Right lobe of liver (tissue), 4 donors: ENCODE results near the gene GPATCH8.

Experiments used
- CTCF ChIP-seq, 4 donors: fragments of 200-600 bp in 3 of 4; fragments of 450-650 bp in 1 of 4; IDR thresholded peaks; one replicate each; pipeline versions ENCODE4 v1.5.1 to v1.8.0; 2016 to 2022; ENCODE audit warnings: antibody characterized with exemption in 4 of 4, mild to moderate bottlenecking in 2 of 4
- POLR2A ChIP-seq: fragments of 450-650 bp; IDR thresholded peaks from one replicate; pipeline ENCODE4 v1.6.1; 2017; ENCODE audit warnings: antibody characterized with exemption, mild to moderate bottlenecking
- donor health status: DM: no; HTN: no; CAD: no.
- donor health status: DM: no; HTN: no; CAD: no.
- donor health status: DM: no; HTN: yes; CAD: no.

- TF ChIP-seq CTCF (IDR thresholded peaks at IDR 0.05) (no peak), POLR2A (no peak)
Observed at GRCh38 chr17:44417553-44417952, 85.7 kb downstream of the GPATCH8 start.
